ENCODE data around the gene DOCK11.

GRCh38 chrX:118506805-118507480 lies 11.3 kb downstream of the DOCK11 start:
- no peak for TF ChIP-seq POLR2AphosphoS5 (IDR thresholded peaks at IDR 0.05; ENCODE audit: insufficient read depth, low read depth, low read length)
- no peak for TF ChIP-seq CTCF (IDR thresholded peaks at IDR 0.05; ENCODE audit: extremely low read depth in 1 of 2, insufficient read depth in 1 of 2, low read depth in 1 of 2, low read length in 2 of 2)
- no peak for TF ChIP-seq POLR2A (IDR thresholded peaks at IDR 0.05; ENCODE audit: low read depth, low read length)
